Fibroblast of villous mesenchyme (primary cell): ENCODE measurements around the gene SH2B3. TPM values are rescaled to one million over a fixed set of nuclear protein-coding genes. Genes with fewer than 3 reads are reported as not detected.
A peak's percentile ranks its signal among the peaks of the same experiment; 100 is the strongest.

Experiments used
- DNase-seq: peaks from one replicate; pipeline ENCODE4 v3.0.0-alpha.2; 2010; ENCODE audit warnings: low read depth
- H3K4me3 ChIP-seq: 2 replicates; pipeline ENCODE4 v1.5.1; 2011; ENCODE audit warnings: low read depth, mild to moderate bottlenecking, low read length
- total RNA-seq: library from RNA; depleted of rRNA; stranded (reverse); fragments of >200 nt; gene quantifications from 2 replicates; pipeline ENCODE4 v1.2.3, GENCODE V29; 2012
- TF ChIP-seq, protein P1 (sequence below): IDR thresholded peaks from 2 replicates; pipeline ENCODE4 v1.5.1; 2012; ENCODE audit warnings: low read depth, mild to moderate bottlenecking, low read length; ENCODE audit not compliant: insufficient read depth

The SH2B3 gene
- total RNA-seq, 1 donor = 42.7 TPM

DNA sequence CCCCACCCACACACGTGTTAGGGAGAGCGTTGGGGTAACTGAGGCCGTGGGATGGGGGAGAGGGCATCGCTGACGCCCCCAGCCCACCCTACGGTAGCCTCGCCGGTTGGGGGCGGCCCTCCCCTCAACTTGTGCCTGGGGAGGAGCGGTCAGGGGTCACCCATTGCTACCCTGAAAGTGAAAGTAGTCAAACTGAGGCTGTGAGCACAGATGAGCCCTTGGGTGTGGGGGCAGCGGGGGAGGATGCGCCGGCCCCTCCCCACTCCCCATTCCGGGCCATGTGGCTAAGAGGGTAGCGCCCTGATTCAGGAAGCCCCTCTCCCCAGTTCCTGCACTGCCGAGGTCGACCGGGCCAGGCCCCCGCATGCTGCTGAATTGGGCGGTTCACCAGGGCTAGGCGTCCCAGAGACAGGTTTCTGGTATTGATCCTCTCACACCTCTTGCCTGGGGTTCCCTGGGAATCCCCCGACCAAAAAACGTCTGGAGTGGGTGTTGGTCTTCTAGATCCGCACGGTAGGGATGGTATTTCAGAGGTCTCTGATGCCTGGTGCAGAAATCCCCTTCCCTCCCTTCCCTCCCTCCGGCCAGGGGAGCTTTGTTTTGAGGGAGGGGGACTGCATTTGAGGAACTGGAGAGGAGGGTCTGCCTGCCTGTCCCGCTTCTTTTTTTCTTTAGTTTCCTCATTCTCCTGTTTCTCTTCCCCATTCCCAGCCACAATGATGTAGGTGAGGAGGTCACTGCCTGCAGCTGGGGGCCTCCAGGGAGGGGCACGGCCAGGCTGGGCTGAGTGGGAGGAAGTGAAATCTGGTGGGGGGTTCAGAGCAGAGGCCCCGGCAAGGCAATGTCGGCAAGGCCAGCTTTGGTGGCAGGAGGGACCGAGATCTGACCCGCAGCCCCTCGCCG, 1.0 kb downstream of the SH2B3 start:
- peak; percentile 27 for DNase-seq
- peak overlapping the region; percentile 82 for H3K4me3 ChIP-seq
- TF ChIP-seq, protein P1, sequence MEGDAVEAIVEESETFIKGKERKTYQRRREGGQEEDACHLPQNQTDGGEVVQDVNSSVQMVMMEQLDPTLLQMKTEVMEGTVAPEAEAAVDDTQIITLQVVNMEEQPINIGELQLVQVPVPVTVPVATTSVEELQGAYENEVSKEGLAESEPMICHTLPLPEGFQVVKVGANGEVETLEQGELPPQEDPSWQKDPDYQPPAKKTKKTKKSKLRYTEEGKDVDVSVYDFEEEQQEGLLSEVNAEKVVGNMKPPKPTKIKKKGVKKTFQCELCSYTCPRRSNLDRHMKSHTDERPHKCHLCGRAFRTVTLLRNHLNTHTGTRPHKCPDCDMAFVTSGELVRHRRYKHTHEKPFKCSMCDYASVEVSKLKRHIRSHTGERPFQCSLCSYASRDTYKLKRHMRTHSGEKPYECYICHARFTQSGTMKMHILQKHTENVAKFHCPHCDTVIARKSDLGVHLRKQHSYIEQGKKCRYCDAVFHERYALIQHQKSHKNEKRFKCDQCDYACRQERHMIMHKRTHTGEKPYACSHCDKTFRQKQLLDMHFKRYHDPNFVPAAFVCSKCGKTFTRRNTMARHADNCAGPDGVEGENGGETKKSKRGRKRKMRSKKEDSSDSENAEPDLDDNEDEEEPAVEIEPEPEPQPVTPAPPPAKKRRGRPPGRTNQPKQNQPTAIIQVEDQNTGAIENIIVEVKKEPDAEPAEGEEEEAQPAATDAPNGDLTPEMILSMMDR = no peak

GRCh38 chr12:111407377-111408115, 1.8 kb downstream of the SH2B3 start:
- DNase-seq = no peak

GRCh38 chr12:111408116-111408440, 2.4 kb downstream of the SH2B3 start:
- peak overlapping the region; percentile 82 for H3K4me3 ChIP-seq
- DNase-seq = no peak
- TF ChIP-seq, protein P1 = no peak

More at GRCh38 chr12:111407377-111408115, 1.8 kb downstream of the SH2B3 start:
- TF ChIP-seq, protein P1 = no peak
- peak overlapping the region; percentile 82 for H3K4me3 ChIP-seq

DNA sequence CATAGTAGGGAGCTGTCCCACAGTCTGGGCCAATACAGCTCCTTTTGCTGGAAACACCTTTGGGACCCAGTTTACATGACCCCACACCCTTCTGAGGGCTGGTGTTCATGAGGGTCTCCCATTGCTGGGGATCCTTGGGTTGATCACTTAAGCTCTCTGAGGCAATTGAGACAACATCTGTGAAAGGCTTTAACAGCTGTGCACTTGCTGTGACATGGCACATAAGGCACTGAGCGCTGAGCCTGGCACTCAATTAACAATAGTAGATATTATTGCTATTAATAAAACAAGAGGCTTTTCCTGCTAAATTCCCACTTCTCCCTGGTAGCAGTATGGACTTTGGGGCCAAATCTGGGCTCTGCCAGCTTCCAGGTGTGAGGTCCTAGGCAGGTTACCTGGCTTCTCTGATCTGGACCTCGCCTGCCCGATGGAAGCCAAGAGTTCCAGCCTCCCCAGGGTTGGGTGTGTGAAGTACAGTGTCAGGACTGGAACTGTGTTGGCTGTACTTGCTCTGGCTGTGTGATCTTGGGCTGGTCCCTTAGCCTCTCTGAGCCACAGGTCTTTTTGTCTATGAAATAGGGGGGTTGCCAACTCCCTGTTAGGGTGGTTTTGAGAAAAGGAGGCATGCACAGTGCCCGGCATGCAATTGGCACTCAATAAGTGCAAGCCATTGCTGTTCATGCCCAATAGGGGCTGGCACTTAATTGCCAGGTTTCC, 3.1 kb downstream of the SH2B3 start:
- no peak for DNase-seq
- H3K4me3 ChIP-seq = peak overlapping the region; percentile 27
- TF ChIP-seq, protein P1 = no peak

- no peak for DNase-seq
- TF ChIP-seq, protein P1 = no peak
- peak overlapping the region; percentile 27 for H3K4me3 ChIP-seq
Observed at GRCh38 chr12:111409403-111409779, 3.7 kb downstream of the SH2B3 start.

GRCh38 chr12:111409780-111410430, 4.2 kb downstream of the SH2B3 start:
- TF ChIP-seq, protein P1 = no peak
- DNase-seq = peak; percentile 79
- H3K4me3 ChIP-seq = peak overlapping the region; percentile 5
